ELR (cell line): ENCODE measurements around the gene PDZRN4.
"Not testable (repeated sequence)": the region's sequence is repeated elsewhere in the genome, so short reads cannot be mapped to it uniquely, and the experiment has no call there.

ENCODE experiments used
- DNase-seq: peaks from one replicate; pipeline ENCODE4 v3.0.0-alpha.2; 2015; ENCODE audit warnings: low read depth

Gene PDZRN4

GRCh38 chr12:41514021-41514777 is 326.1 kb downstream of the PDZRN4 start:
- DNase-seq = no peak

- peak; percentile 8 for DNase-seq
These were observed 326.8 kb downstream of the PDZRN4 start for GRCh38 chr12:41514907-41515306.

GRCh38 chr12:41515953-41516352 is 327.8 kb downstream of the PDZRN4 start:
- DNase-seq = peak; percentile 1

- DNase-seq = no peak
These were observed 332.7 kb downstream of the PDZRN4 start for GRCh38 chr12:41520869-41521268.

- DNase-seq = peak; percentile 91
These were observed 333.8 kb downstream of the PDZRN4 start for GRCh38 chr12:41521872-41522379.

- no peak for DNase-seq
These were observed 338.9 kb downstream of the PDZRN4 start for GRCh38 chr12:41527062-41527461.

GRCh38 chr12:41527534-41528116 is 339.5 kb downstream of the PDZRN4 start:
- no peak for DNase-seq

- DNase-seq = no peak
These were observed 340.8 kb downstream of the PDZRN4 start for GRCh38 chr12:41528874-41529273.

GRCh38 chr12:41530441-41530840 is 342.3 kb downstream of the PDZRN4 start:
- DNase-seq = no peak

GRCh38 chr12:41531147-41531829 is 343.2 kb downstream of the PDZRN4 start:
- DNase-seq = no peak

- peak; percentile 64 for DNase-seq
These were observed 344.0 kb downstream of the PDZRN4 start for GRCh38 chr12:41532072-41532471.

GRCh38 chr12:41536813-41537490 is 348.8 kb downstream of the PDZRN4 start:
- no peak for DNase-seq

GRCh38 chr12:41537522-41537921 is 349.4 kb downstream of the PDZRN4 start:
- no peak for DNase-seq

- no peak for DNase-seq
These were observed 357.6 kb downstream of the PDZRN4 start for GRCh38 chr12:41545761-41546160.

GRCh38 chr12:41547071-41547470 is 359.0 kb downstream of the PDZRN4 start:
- DNase-seq = not testable (repeated sequence)

- no peak for DNase-seq
These were observed 360.8 kb downstream of the PDZRN4 start for GRCh38 chr12:41548926-41549325.

GRCh38 chr12:41552588-41552987 is 364.5 kb downstream of the PDZRN4 start:
- DNase-seq = peak; percentile 13

GRCh38 chr12:41556176-41556575 is 368.1 kb downstream of the PDZRN4 start:
- DNase-seq = no peak

GRCh38 chr12:41557344-41557743 is 369.2 kb downstream of the PDZRN4 start:
- DNase-seq = no peak

GRCh38 chr12:41558671-41559070 is 370.6 kb downstream of the PDZRN4 start:
- no peak for DNase-seq

- DNase-seq = no peak
These were observed 374.9 kb downstream of the PDZRN4 start for GRCh38 chr12:41563051-41563450.

GRCh38 chr12:41564816-41565215 is 376.7 kb downstream of the PDZRN4 start:
- no peak for DNase-seq
